Memory B cell (primary cell): Measurements from ENCODE around the gene CCDC85B.
A peak's percentile ranks its signal among the peaks of the same experiment; 100 is the strongest.

Experiments
- ATAC-seq: fragments of 150-1000 bp; cut with Tn5 transposase; 2 replicates; pipeline ENCODE4 v1.10.0; 2021; ENCODE audit warnings: low read depth, mild to moderate bottlenecking, moderate library complexity
- DNase-seq, 2 donors: peaks; one replicate each; pipeline ENCODE4 v3.0.0; 2022; ENCODE audit warnings: low spot score in 2 of 2
- H3K27ac Mint-ChIP-seq: one replicate; pipeline ENCODE4 v1.8.0; 2022; ENCODE audit warnings: mild to moderate bottlenecking, moderate library complexity, mixed read lengths
- H3K27me3 Mint-ChIP-seq: one replicate; pipeline ENCODE4 v1.8.0; 2022; ENCODE audit warnings: mixed read lengths
- H3K36me3 Mint-ChIP-seq: one replicate; pipeline ENCODE4 v1.8.0; 2022; ENCODE audit warnings: mild to moderate bottlenecking, mixed read lengths
- H3K4me1 Mint-ChIP-seq: one replicate; pipeline ENCODE4 v1.8.0; 2022; ENCODE audit warnings: mixed read lengths
- H3K4me3 Mint-ChIP-seq: one replicate; pipeline ENCODE4 v1.8.0; 2022; ENCODE audit warnings: mild to moderate bottlenecking, moderate library complexity, mixed read lengths
- H3K9me3 Mint-ChIP-seq: one replicate; pipeline ENCODE4 v1.8.0; 2022; ENCODE audit warnings: mixed read lengths

Gene CCDC85B

GRCh38 chr11:65869643-65870306, 20.7 kb upstream of the CCDC85B start:
- H3K36me3 Mint-ChIP-seq, result peaks cover 9% of the 10 kb centered on the region
- H3K9me3 Mint-ChIP-seq, result no peaks in the 10 kb centered on the region
- ATAC-seq (no peak), DNase-seq (no peak)
- no peak overlapping the region for H3K4me3 Mint-ChIP-seq
- peaks cover 15% of the 10 kb centered on the region for H3K4me1 Mint-ChIP-seq
- no peak overlapping the region for H3K27ac Mint-ChIP-seq
- no peaks in the 10 kb centered on the region for H3K27me3 Mint-ChIP-seq

- no peaks in the 10 kb centered on the region for H3K27me3 Mint-ChIP-seq
- H3K4me3 Mint-ChIP-seq, result no peak overlapping the region
- no peak for DNase-seq
- H3K27ac Mint-ChIP-seq, result no peak overlapping the region
- H3K36me3 Mint-ChIP-seq, result peaks cover 6% of the 10 kb centered on the region
- no peak for ATAC-seq
- no peaks in the 10 kb centered on the region for H3K9me3 Mint-ChIP-seq
- peaks cover 15% of the 10 kb centered on the region for H3K4me1 Mint-ChIP-seq
These were observed 20.2 kb upstream of the CCDC85B start for GRCh38 chr11:65870307-65870658.

GRCh38 chr11:65870706-65871681, 19.5 kb upstream of the CCDC85B start:
- ATAC-seq, result no peak
- peaks cover 4% of the 10 kb centered on the region for H3K36me3 Mint-ChIP-seq
- H3K27ac Mint-ChIP-seq, result no peak overlapping the region
- no peak overlapping the region for H3K4me3 Mint-ChIP-seq
- no peaks in the 10 kb centered on the region for H3K9me3 Mint-ChIP-seq
- DNase-seq, result no peak
- H3K27me3 Mint-ChIP-seq, result no peaks in the 10 kb centered on the region
- peaks cover 15% of the 10 kb centered on the region for H3K4me1 Mint-ChIP-seq

GRCh38 chr11:65871811-65872548, 18.5 kb upstream of the CCDC85B start:
- peaks cover 15% of the 10 kb centered on the region for H3K4me1 Mint-ChIP-seq
- peaks cover 2% of the 10 kb centered on the region for H3K36me3 Mint-ChIP-seq
- DNase-seq, result no peak
- H3K4me3 Mint-ChIP-seq, result peak overlapping the region; percentile 41
- no peak for ATAC-seq
- H3K9me3 Mint-ChIP-seq, result no peaks in the 10 kb centered on the region
- no peak overlapping the region for H3K27ac Mint-ChIP-seq
- H3K27me3 Mint-ChIP-seq, result no peaks in the 10 kb centered on the region

- no peaks in the 10 kb centered on the region for H3K27me3 Mint-ChIP-seq
- H3K4me3 Mint-ChIP-seq, result peak within 1 kb of the TSS; percentile 90
- no peak for ATAC-seq
- peak within 1 kb of the TSS; percentile 93 for H3K27ac Mint-ChIP-seq
- H3K9me3 Mint-ChIP-seq, result no peaks in the 10 kb centered on the region
- H3K4me1 Mint-ChIP-seq, result peaks cover 12% of the 10 kb centered on the region
- no peak for DNase-seq
- H3K36me3 Mint-ChIP-seq, result no peaks in the 10 kb centered on the region
These were observed 17.7 kb upstream of the CCDC85B start, which contains the start of gene EFEMP2 for GRCh38 chr11:65872586-65873317. EFEMP2 (minus strand) TSS chr11:65872800; CDS start chr11:65872354, 446 bp downstream.

GRCh38 chr11:65873318-65874156, 16.9 kb upstream of the CCDC85B start:
- DNase-seq, result peak; percentile 99 to 100
- Mint-ChIP-seq H3K4me3 (peak overlapping the region; percentile 90), H3K9me3 (no peaks in the 10 kb centered on the region), H3K36me3 (no peaks in the 10 kb centered on the region), H3K27me3 (no peaks in the 10 kb centered on the region), H3K27ac (peak overlapping the region; percentile 93), H3K4me1 (peaks cover 12% of the 10 kb centered on the region)
- peak; percentile 93 for ATAC-seq

GRCh38 chr11:65879617-65880016, 10.9 kb upstream of the CCDC85B start, which contains the start of gene CTSW:
CTSW (plus strand) TSS chr11:65879837; CDS start chr11:65879855, 18 bp downstream.
- Mint-ChIP-seq H3K4me1 (peaks cover 2% of the 10 kb centered on the region), H3K4me3 (no peak within 1 kb of the TSS)

GRCh38 chr11:65880027-65880426, 10.4 kb upstream of the CCDC85B start:
- H3K4me1 Mint-ChIP-seq, result peaks cover 4% of the 10 kb centered on the region
- H3K27ac Mint-ChIP-seq, result no peak overlapping the region
- DNase-seq, result no peak
- no peak overlapping the region for H3K4me3 Mint-ChIP-seq
- H3K9me3 Mint-ChIP-seq, result no peaks in the 10 kb centered on the region
- H3K36me3 Mint-ChIP-seq, result peaks cover 5% of the 10 kb centered on the region
- no peak for ATAC-seq
- no peaks in the 10 kb centered on the region for H3K27me3 Mint-ChIP-seq

More at GRCh38 chr11:65879617-65880016, 10.9 kb upstream of the CCDC85B start, which contains the start of gene CTSW:
- peaks cover 3% of the 10 kb centered on the region for H3K36me3 Mint-ChIP-seq
- H3K9me3 Mint-ChIP-seq, result no peaks in the 10 kb centered on the region
- ATAC-seq (no peak), DNase-seq (no peak)
- no peaks in the 10 kb centered on the region for H3K27me3 Mint-ChIP-seq
- no peak within 1 kb of the TSS for H3K27ac Mint-ChIP-seq

- Mint-ChIP-seq H3K9me3 (no peaks in the 10 kb centered on the region), H3K4me3 (no peak overlapping the region), H3K4me1 (peaks cover 8% of the 10 kb centered on the region), H3K27ac (no peak overlapping the region), H3K36me3 (peaks cover 8% of the 10 kb centered on the region), H3K27me3 (no peaks in the 10 kb centered on the region)
- ATAC-seq, result no peak
- no peak for DNase-seq
These were observed 9.5 kb upstream of the CCDC85B start for GRCh38 chr11:65880844-65881421.

GRCh38 chr11:65882120-65883057, 8.1 kb upstream of the CCDC85B start:
- H3K36me3 Mint-ChIP-seq, result peaks cover 11% of the 10 kb centered on the region
- no peak overlapping the region for H3K27ac Mint-ChIP-seq
- H3K9me3 Mint-ChIP-seq, result no peaks in the 10 kb centered on the region
- H3K4me1 Mint-ChIP-seq, result peaks cover 18% of the 10 kb centered on the region
- DNase-seq (no peak), ATAC-seq (no peak)
- H3K27me3 Mint-ChIP-seq, result no peaks in the 10 kb centered on the region
- no peak overlapping the region for H3K4me3 Mint-ChIP-seq

- Mint-ChIP-seq H3K27me3 (no peaks in the 10 kb centered on the region), H3K4me1 (peaks cover 23% of the 10 kb centered on the region), H3K36me3 (peaks cover 11% of the 10 kb centered on the region), H3K4me3 (no peak overlapping the region), H3K27ac (no peak overlapping the region), H3K9me3 (no peaks in the 10 kb centered on the region)
- ATAC-seq, result no peak
- no peak for DNase-seq
These were observed 7.3 kb upstream of the CCDC85B start for GRCh38 chr11:65883058-65883761.
